ENCODE measurements around the gene GZMA.
"Not testable (repeated sequence)": the region's sequence is repeated elsewhere in the genome, so short reads cannot be mapped to it uniquely, and the experiment has no call there.

The GZMA gene

DNA sequence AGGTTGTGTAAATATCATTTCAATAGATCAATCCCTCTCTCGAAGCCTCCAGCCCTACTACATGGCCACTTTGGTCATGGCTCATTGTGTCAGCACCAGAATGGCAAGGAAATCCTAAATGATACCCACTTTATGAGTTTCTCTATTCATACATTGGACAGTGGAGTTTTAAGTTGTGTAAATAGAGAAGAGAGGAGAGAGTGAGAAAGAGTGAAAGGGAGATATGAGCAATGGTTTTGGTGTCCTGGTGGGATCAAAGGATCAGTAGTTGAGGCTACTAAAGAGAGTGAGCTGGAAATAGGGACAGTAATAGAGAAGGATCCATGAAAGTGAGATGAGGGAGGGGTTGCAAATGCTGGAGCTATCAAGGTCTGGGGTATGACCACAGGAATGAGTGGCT lies 31.5 kb upstream of the GZMA start:
- TF ChIP-seq, protein P1, sequence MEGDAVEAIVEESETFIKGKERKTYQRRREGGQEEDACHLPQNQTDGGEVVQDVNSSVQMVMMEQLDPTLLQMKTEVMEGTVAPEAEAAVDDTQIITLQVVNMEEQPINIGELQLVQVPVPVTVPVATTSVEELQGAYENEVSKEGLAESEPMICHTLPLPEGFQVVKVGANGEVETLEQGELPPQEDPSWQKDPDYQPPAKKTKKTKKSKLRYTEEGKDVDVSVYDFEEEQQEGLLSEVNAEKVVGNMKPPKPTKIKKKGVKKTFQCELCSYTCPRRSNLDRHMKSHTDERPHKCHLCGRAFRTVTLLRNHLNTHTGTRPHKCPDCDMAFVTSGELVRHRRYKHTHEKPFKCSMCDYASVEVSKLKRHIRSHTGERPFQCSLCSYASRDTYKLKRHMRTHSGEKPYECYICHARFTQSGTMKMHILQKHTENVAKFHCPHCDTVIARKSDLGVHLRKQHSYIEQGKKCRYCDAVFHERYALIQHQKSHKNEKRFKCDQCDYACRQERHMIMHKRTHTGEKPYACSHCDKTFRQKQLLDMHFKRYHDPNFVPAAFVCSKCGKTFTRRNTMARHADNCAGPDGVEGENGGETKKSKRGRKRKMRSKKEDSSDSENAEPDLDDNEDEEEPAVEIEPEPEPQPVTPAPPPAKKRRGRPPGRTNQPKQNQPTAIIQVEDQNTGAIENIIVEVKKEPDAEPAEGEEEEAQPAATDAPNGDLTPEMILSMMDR (IDR thresholded peaks at IDR 0.05), result no peak
- no peak overlapping the region for H3K27ac ChIP-seq
- H3K4me3 ChIP-seq, result no peak overlapping the region
- no peak for DNase-seq (ENCODE audit: low spot score)

DNA sequence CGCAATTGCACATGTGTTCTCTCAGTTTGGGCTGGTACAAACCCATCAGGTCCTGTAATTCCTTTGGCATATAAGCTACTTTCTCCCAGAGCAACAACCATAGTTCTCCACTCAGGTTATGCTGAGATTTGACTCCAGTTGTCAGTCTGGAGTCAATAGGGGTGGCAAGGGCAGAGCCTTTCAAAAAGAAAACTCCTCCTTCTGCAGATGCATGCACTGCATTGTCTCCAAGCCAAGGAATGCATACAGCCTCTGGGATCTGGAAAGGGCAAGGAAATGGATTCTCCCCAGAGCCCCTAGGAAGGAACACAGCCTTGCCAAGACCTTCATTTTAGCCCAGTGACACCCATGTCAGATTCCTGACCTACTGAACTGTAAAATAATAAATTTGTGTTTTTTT lies 31.0 kb upstream of the GZMA start:
- no peak overlapping the region for H3K4me3 ChIP-seq
- no peak for DNase-seq (ENCODE audit: low spot score)
- no peak overlapping the region for H3K27ac ChIP-seq
- TF ChIP-seq, protein P1 (IDR thresholded peaks at IDR 0.05), result no peak

DNA sequence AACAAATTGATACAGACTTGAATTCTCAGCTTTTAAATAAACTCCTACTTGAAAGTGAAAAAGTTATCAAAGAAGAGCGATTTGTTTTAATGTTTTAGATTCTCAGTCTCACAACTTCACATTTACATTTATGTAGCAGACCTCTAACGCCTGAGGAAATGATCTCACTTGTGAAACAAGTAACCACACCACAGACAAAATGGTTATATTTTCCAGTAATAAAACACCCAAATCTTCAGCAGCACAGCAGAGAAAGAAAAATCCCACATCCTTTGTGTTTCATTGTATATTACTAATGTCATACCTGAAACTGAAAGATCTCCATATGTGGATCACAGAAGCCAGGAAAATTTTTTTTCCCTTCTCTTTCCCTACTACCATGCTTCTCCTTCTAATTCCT lies 29.8 kb upstream of the GZMA start:
- no peak for DNase-seq (ENCODE audit: low spot score)
- Histone ChIP-seq H3K27ac (no peak overlapping the region), H3K4me3 (no peak overlapping the region)
- TF ChIP-seq, protein P1 (IDR thresholded peaks at IDR 0.05), result no peak

DNA sequence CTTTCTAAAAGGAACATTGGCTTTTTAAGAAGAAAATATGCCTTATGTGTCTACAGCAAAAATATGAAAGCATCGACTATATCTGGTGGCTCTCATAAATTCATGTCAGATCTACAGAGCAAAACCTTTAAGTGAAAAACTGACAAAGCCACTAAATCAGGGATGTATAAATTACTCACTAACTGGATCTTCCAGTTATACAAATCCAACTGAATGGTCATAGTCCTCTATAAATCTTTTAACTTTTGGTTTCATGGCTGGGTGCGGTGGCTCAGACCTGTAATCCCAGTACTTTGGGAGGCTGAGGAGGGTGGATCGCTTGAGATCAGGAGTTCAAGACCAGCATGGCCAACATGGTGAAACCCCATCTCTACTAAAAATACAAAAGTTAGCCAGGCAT lies 29.2 kb upstream of the GZMA start:
- DNase-seq (ENCODE audit: low spot score), result no peak
- Histone ChIP-seq H3K27ac (no peak overlapping the region), H3K4me3 (no peak overlapping the region)
- TF ChIP-seq, protein P1 (IDR thresholded peaks at IDR 0.05), result no peak

DNA sequence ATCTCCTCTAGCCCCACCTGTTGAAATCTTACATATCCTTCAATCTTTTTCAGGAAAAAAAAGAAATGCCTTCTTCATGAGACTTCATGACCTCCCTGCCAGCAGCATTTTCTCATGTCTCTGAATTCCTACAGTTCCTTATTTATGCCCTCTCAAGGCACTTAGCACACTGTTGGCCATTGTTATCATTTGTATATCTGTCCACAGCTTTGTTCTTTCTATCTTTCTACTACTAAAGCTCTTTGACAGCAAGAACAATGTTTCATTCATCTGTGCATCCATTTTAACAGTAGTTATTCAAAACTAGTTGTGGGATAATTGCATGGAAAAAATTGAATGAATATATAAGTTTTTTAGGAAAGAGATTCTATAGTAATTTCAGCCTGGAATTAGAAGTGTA lies 20.9 kb upstream of the GZMA start:
- Histone ChIP-seq H3K27ac (no peak overlapping the region), H3K4me3 (no peak overlapping the region)
- TF ChIP-seq, protein P1 (IDR thresholded peaks at IDR 0.05), result no peak
- no peak for DNase-seq (ENCODE audit: low spot score)

DNA sequence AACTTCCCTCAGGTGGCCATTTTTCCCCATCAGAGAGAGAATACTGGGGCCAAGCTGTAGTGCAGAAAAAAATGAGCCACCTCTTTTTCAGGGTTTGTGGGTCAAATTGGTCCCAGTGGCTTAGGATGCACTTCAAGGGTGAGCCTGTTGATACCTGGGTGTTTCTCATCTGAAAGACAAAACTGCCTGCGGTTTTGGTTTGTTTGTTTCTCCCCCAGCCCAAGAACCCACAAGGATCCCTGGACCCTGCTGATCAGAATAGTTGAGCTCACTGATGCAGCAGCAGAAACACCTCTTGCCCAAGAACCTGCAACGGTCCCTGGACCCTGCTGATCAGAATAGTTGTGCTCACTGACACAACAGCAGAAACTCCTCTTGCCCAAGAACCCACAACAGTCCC lies 13.1 kb upstream of the GZMA start:
- not testable (repeated sequence) for H3K27ac ChIP-seq; H3K4me3 ChIP-seq; DNase-seq (ENCODE audit: low spot score)

DNA sequence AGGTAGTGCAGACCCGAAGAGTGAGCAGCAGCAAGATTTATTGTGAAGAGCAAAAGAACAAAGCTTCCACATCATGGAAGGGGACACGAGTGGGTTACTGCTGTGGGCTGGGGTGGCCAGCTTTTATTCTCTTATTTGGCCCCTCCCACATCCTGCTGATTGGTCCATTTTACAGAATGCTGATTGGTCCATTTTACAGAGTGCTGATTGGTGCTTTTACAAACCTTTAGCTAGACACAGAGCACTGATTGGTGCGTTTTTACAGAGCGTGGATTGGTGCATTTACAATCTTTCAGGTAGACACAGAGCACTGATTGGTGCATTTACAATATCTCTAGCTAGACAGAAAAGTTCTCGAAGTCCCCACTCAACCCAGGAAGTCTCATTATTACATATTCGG lies 11.4 kb upstream of the GZMA start:
- not testable (repeated sequence) for H3K27ac ChIP-seq; H3K4me3 ChIP-seq; DNase-seq (ENCODE audit: low spot score)

DNA sequence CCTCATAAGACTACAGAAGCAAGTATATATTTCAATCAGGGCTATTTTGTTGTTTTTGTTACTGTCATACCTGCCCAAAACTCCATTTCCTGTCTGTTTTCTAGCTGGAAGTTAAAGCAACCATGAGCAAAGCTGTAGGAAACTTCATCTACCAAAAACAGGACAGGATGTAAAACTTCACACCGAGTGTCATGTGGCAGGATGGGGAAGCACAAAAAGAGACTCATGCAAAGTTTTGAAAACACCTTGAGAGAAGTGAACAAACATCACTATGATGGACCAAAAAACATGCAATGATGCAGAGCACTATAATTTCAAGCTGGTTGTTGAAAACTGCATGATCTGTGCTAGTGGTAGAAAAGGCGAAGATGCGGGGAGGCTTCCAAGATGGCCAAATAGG lies 6.3 kb upstream of the GZMA start:
- no peak overlapping the region for H3K27ac ChIP-seq
- TF ChIP-seq, protein P1 (IDR thresholded peaks at IDR 0.05), result no peak
- no peak for DNase-seq (ENCODE audit: low spot score)
- no peak overlapping the region for H3K4me3 ChIP-seq

Data from coronary artery (tissue), 2 donors.